HG03108 (cell line): ENCODE measurements around the gene SRRM3.
"Not testable (repeated sequence)": the region's sequence is repeated elsewhere in the genome, so short reads cannot be mapped to it uniquely, and the experiment has no call there.

Source experiments
- ATAC-seq: cut with Tn5 transposase; IDR thresholded peaks from one replicate; pipeline ENCODE4 v1.9.1; 2021; ENCODE audit warnings: moderate library complexity; ENCODE audit not compliant: unreplicated experiment

Gene SRRM3

DNA sequence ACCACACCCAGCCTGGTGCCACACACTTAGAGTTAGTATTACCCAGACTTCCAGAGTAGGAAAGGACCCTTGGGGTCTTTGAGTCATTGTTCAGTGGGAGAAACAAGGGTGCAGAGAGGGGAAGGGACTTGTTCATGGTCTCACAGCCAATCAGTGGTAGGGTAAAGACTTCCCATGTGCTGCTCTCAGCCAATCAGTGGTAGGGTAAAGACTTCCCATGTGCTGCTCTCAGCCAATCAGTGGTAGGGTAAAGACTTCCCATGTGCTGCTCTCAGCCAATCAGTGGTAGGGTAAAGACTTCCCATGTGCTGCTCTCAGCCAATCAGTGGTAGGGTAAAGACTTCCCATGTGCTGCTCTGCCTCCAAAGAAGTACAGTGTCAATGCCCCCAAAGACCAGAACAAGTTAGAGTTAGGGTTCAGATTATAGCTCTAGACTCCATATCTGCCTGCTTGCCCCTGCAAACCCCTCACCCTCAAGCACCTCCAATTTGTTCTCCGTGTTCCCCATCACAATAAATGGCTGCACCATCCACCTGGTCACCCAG lies 25.3 kb downstream of the SRRM3 start:
- not testable (repeated sequence) for ATAC-seq

DNA sequence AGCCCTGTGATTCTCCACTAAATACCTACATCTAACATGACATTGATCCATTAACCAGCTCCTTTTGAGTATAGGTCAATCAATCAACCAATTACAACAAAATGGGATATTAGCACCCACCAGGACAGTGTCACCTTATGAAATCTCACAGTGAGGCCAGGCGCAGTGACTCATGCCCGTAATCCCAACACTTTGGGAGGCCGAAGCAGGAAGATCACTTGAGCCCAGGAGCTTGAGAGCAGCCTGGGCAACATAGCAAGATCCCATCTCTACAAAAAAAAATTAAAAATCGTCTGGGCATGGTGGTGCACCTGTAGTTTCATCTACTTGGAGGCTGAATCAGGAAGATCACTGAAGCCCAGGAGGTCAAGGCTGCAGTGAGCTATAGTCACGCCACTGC lies 28.5 kb downstream of the SRRM3 start:
- ATAC-seq = no peak

DNA sequence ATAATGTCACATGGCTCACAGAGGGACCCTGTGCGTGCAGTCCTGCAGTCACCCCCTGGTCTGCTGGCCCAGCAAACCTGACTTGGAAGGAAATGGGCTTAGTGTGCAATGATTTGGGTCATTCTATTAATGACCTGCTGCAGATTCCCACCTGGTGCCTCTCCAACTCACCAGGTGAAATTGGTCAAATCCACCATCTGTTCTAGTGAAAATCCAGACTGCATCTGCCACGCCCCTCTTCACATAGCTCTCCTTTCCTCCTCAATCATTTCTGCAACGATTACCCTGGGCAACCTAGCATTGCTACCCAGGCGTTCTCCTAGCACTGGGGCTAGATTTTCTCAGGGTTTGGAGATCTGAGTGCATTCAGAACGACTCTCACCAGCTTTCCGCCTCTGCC lies 29.4 kb downstream of the SRRM3 start:
- ATAC-seq = no peak

GRCh38 chr7:76231583-76231982 lies 29.9 kb downstream of the SRRM3 start:
- no peak for ATAC-seq

DNA sequence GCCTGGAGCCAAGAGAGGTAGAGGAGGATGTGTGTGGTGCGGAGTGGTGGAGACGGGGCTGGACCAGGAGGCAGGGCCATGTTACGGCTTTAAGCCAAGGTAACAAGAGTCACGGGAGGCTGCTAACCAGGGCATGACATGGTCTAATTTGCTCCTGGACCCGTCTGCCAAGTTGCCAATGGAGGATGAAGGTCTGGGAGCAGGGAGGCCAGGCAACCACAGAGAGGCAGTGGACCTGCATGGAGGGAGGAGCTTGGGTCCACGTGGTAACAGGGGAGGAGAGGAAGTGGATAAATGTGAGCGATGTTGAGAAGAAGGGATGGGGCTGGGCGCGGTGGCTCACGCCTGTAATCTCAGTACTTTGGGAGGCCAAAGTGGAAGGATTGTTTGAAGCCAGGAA lies 31.0 kb downstream of the SRRM3 start:
- no peak for ATAC-seq

DNA sequence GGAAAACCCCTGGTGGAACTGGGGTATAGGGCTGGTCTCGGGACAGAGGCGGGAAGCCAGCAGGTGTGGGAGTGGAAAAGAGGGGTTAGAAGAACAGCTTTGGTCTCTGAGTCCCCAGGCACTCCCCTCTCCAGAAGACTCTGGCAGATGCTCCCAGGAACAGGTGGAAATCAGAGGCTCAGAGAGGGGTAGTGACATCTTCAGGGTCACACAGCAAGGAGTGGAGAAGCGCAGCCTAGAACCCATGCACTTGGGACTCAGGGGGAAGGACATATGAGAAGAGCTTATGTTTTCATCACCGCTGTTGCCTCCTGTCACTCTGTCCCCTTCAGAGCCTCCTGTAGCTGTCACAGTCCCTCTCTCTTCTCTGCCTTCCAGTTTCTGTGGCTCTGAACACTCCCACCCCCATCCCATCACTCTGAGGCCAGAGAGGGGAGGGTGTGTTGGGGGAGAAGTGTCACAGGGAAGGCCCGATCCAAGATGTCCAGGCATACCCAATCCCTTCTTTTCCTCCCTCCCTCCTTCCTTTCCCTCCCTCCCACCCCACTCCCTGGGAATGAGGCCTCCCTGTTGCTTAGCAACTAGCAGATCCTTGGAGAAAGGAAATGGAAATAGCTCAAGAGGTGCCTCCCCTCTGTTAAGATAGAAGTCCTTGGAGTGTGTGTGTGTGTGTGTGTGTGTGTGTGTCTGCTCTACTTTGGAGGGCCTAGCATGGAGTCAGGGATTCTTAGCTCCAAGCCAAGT lies 32.0 kb downstream of the SRRM3 start:
- no peak for ATAC-seq

- no peak for ATAC-seq
These were observed 32.5 kb downstream of the SRRM3 start for GRCh38 chr7:76234282-76234584.

DNA sequence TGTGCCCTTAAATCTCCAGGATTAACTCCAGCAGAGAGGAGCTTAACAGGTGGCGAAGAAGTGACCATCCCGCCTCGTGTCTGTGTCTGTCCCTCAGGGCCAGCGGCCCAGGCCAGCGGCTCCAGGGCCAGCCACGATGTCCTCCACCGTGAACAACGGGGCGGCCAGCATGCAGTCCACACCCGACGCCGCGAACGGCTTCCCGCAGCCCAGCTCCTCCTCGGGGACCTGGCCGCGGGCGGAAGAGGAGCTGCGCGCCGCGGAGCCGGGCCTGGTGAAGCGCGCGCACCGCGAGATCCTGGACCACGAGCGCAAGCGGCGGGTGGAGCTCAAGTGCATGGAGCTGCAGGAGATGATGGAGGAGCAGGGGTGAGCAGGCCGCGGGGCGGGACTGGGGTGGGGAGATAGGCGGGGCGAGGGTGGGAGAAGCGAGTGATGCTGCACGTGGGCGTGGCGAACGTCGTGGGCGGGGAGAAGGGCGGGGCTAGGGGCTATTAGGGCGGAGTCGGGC lies 33.3 kb downstream of the SRRM3 start:
- ATAC-seq = no peak

DNA sequence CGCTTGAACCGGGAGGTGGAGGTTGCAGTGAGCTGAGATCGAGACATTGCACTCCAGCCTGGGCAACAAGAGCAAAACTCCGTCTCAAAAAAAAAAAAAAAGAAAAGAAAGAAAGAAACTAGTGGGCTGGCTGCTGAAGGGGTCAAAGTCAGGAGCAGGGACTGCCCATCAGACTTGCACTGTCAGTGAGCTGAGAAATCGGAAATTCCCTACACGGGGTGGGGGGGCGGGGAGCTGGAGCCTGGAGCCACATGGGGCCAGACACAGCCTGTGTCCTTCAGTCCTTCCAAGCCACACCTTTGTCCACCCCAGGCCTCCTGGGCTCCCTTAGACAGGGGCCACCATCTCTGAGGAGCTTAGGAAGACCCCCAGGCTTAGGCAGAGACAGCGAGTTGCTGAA lies 34.5 kb downstream of the SRRM3 start:
- no peak for ATAC-seq

DNA sequence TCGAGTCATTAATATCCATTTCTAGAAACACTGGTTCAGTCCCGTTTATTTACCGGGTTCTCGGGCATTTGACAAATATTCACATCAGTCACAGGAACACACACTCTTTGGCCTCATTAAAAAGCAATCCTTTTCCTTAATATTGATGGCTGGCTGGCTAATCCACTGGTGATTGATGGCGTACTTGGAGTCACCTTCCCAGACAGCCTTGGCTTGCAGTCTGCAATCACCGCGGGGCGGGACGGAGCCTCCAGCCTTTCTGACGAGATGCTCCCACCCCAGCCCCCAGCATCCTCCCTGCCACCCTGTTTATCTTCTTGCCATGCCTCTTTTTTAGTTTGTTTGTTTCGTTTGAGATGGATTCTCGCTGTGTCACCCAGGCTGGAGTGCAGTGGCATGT lies 36.6 kb downstream of the SRRM3 start:
- ATAC-seq = no peak

DNA sequence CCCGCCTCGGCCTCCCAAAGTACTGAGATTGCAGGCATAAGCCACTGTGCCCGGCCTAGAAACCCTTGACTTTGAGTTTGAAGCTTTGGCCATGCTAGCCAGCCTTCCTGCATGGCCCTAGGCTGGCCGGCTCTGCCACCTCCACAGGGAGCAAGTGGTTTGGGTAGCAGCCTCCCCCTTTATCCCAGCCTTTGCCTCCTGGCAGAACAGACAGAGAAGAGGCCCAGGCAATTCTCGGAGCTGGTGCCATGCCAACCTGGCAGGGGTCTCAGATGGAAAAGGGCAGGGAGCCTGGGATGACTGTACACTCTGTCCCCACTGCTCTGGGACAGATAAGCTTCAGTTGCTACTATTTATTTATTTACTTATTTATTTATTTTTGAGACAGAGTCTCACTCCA lies 39.4 kb downstream of the SRRM3 start:
- no peak for ATAC-seq

- ATAC-seq = not testable (repeated sequence)
These were observed 40.9 kb downstream of the SRRM3 start for GRCh38 chr7:76242517-76243063.

- ATAC-seq = no peak
These were observed 43.2 kb downstream of the SRRM3 start for GRCh38 chr7:76244781-76245391.

- no peak for ATAC-seq
These were observed 45.2 kb downstream of the SRRM3 start for GRCh38 chr7:76246804-76247389.

DNA sequence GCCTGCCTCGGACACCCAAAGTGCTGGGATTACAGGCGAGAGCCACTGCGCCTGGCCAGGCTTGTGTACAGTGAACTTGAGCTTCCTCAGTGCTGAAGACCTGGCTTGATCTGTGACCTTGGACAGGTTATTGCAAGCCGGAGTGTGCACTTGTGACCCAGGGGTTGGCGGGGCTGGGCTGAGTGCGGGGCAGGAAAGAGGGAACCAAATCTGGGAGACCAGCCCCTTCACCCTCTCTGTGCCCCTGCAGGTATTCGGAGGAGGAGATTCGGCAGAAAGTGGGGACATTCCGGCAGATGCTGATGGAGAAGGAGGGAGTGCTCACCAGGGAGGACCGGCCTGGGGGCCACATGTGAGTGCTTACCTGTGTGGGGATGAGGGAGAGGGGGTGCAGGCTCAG lies 46.2 kb downstream of the SRRM3 start:
- ATAC-seq = no peak

- no peak for ATAC-seq
These were observed 50.3 kb downstream of the SRRM3 start for GRCh38 chr7:76252021-76252420.

GRCh38 chr7:76254781-76255180 lies 53.1 kb downstream of the SRRM3 start:
- no peak for ATAC-seq

DNA sequence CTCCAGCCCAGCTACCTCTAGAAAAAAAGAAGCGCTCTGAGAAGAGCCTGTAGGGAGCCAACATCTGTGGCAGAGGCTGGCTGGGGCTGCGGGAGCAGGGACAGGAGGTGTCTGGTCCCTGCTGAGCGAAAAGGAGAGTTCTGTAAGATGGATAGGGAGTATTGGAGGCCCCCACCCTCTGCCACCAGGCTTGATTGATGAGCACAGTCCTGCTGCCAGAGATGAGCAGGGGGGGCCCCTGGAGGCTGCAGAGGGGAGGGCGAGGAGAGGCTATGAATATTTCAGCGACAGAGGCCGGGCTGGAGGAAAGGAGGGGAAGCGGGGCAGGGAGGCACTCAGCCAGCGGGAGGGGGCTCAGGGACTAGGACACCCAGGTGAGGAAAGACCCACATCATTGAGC lies 56.3 kb downstream of the SRRM3 start:
- ATAC-seq = no peak

- ATAC-seq = no peak
These were observed 57.7 kb downstream of the SRRM3 start for GRCh38 chr7:76259124-76260093.

DNA sequence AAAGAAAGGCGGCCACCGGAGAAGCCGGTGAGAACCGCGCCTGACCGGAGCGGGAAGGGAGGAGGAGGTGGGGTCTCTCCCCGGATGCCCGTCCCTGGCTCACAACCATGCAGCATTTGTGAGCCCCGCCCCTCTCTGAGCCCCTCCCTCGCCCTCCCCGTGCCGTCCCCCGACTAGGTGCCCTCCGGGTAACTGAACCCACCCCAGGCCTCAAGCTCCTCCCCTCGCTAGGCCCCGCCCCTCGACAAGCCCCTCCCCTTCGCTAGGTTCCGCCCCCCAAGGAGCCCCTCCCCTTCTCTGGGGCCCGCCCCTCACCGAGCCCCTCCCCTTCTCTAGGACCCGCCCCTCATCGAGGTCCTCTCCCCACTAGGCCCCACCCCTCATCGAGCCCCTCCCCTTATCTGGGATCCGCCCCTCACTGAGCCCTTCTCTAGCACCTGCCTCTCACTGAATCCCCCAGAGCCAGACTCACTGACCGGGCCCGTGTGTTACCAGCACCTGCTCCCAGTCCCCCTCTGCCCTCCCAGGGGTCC lies 58.5 kb downstream of the SRRM3 start:
- ATAC-seq = no peak
